GM23338 (cell line): ENCODE results near the gene CDC42BPB. TPM values are rescaled to one million over a fixed set of nuclear protein-coding genes. Genes with fewer than 3 reads are reported as not detected.

Source experiments
- ATAC-seq: fragments of 200-7000 bp; cut with Tn5 transposase; 3 replicates; pipeline ENCODE4 v1.9.1; 2020
- DNase-seq: peaks from one replicate; pipeline ENCODE4 v3.0.0-alpha.2; 2015; ENCODE audit warnings: low spot score
- H2AFZ ChIP-seq: fragments of 200-600 bp; sonication (generic); 2 replicates; pipeline ENCODE4 v1.8.0; 2016; ENCODE audit warnings: antibody characterized with exemption, mild to moderate bottlenecking, moderate library complexity
- H3F3A ChIP-seq: fragments of 200-600 bp; sonication (generic); replicated peaks from 2 replicates; pipeline ENCODE4 v1.8.0; 2017; ENCODE audit warnings: antibody characterized with exemption, mixed run types, low read depth
- H3K27ac ChIP-seq: fragments of 200-600 bp; sonication (generic); 2 replicates; pipeline ENCODE4 v1.6.1; 2016; ENCODE audit warnings: low read depth
- H3K27me3 ChIP-seq: fragments of 200-600 bp; sonication (generic); 2 replicates; pipeline ENCODE4 v1.8.0; 2016; ENCODE audit warnings: mild to moderate bottlenecking, mixed run types, moderate library complexity; ENCODE audit not compliant: insufficient read depth
- H3K36me3 ChIP-seq: fragments of 200-600 bp; sonication (generic); 2 replicates; pipeline ENCODE4 v1.8.0; 2016; ENCODE audit warnings: mild to moderate bottlenecking; ENCODE audit not compliant: insufficient read depth
- H3K4me1 ChIP-seq: fragments of 200-600 bp; sonication (generic); 2 replicates; pipeline ENCODE4 v1.8.0; 2016; ENCODE audit warnings: mild to moderate bottlenecking, moderate library complexity; ENCODE audit not compliant: insufficient read depth
- H3K4me2 ChIP-seq: fragments of 200-600 bp; sonication (generic); 2 replicates; pipeline ENCODE4 v1.7.1; 2017; ENCODE audit warnings: mixed run types
- H3K4me3 ChIP-seq: fragments of 200-600 bp; sonication (generic); 2 replicates; pipeline ENCODE4 v1.6.1; 2016; ENCODE audit warnings: mixed run types
- H3K79me2 ChIP-seq: fragments of 200-600 bp; sonication (generic); replicated peaks from 2 replicates; pipeline ENCODE4 v1.8.0; 2017; ENCODE audit warnings: mild to moderate bottlenecking; ENCODE audit not compliant: insufficient read depth
- H3K9me2 ChIP-seq: fragments of 200-600 bp; sonication (generic); 2 replicates; pipeline ENCODE4 v1.8.0; 2017; ENCODE audit not compliant: insufficient read depth
- H4K20me1 ChIP-seq: fragments of 200-600 bp; sonication (generic); replicated peaks from 2 replicates; pipeline ENCODE4 v1.8.0; 2017; ENCODE audit warnings: mild to moderate bottlenecking; ENCODE audit not compliant: insufficient read depth
- H3K27ac Mint-ChIP-seq: 2 replicates; pipeline ENCODE4 v1.8.0; 2020; ENCODE audit warnings: inconsistent platforms, mild to moderate bottlenecking, moderate library complexity, mixed read lengths
- H3K27me3 Mint-ChIP-seq: 3 replicates; pipeline ENCODE4 v1.8.0; 2022; ENCODE audit warnings: low read depth, mild to moderate bottlenecking, moderate library complexity, mixed read lengths, inconsistent platforms; ENCODE audit not compliant: insufficient read depth, poor library complexity
- H3K36me3 Mint-ChIP-seq: 3 replicates; pipeline ENCODE4 v1.8.0; 2021; ENCODE audit warnings: low read depth, mild to moderate bottlenecking, inconsistent platforms, moderate library complexity, mixed read lengths
- H3K4me1 Mint-ChIP-seq: 3 replicates; pipeline ENCODE4 v1.8.0; 2020; ENCODE audit warnings: mild to moderate bottlenecking, inconsistent platforms, mixed read lengths
- H3K4me3 Mint-ChIP-seq: 3 replicates; pipeline ENCODE4 v1.8.0; 2021; ENCODE audit warnings: moderate library complexity, mild to moderate bottlenecking, inconsistent platforms, mixed read lengths
- H3K9me3 Mint-ChIP-seq: 3 replicates; pipeline ENCODE4 v1.8.0; 2020; ENCODE audit warnings: moderate library complexity, mild to moderate bottlenecking, inconsistent platforms, mixed read lengths
- CREB1 ChIP-seq: fragments of 250-450 bp; sonication (Bioruptor Pico); IDR thresholded peaks from 2 replicates; pipeline ENCODE4 v1.5.0; 2020; ENCODE audit warnings: low read depth, mild to moderate bottlenecking, moderate library complexity
- EZH2phosphoT487 ChIP-seq: fragments of 200-600 bp; sonication (generic); IDR thresholded peaks from one replicate; pipeline ENCODE4 v1.8.1; 2018; ENCODE audit warnings: antibody characterized with exemption; ENCODE audit not compliant: unreplicated experiment
- STAT1 ChIP-seq: IDR thresholded peaks from one replicate; pipeline ENCODE4 v1.6.1; 2016; ENCODE audit warnings: antibody characterized with exemption; ENCODE audit not compliant: unreplicated experiment
- ZNF114 ChIP-seq: fragments of 250-450 bp; sonication (Bioruptor Pico); IDR thresholded peaks from 2 replicates; pipeline ENCODE4 v1.5.0; 2020; ENCODE audit warnings: mild to moderate bottlenecking, moderate library complexity
- ZNF331 ChIP-seq: fragments of 250-450 bp; sonication (Bioruptor Pico); IDR thresholded peaks from 2 replicates; pipeline ENCODE4 v1.5.0; 2020; ENCODE audit warnings: low read depth, mild to moderate bottlenecking, moderate library complexity
- ZNF462 ChIP-seq: fragments of 250-450 bp; sonication (Bioruptor Pico); IDR thresholded peaks from 2 replicates; pipeline ENCODE4 v1.5.0; 2020; ENCODE audit warnings: mild to moderate bottlenecking, moderate library complexity
- polyA plus RNA-seq: library from polyadenylated mRNA; unstranded; fragments of >200 nt; fragmentation: Nextera tagmentation; extraction: Ambion mirVana; gene quantifications from 2 replicates; pipeline ENCODE4 v1.2.1, GENCODE V29; 2016
- total RNA-seq: library from RNA; depleted of rRNA; stranded (reverse); fragments of >200 nt; shearing (Covaris generic); gene quantifications from 2 replicates; pipeline ENCODE4 v1.2.3, GENCODE V29; 2014
- TF ChIP-seq, protein P1 (sequence below): IDR thresholded peaks from one replicate; pipeline ENCODE4 v1.6.1; 2018; ENCODE audit warnings: antibody characterized with exemption; ENCODE audit not compliant: unreplicated experiment

Gene CDC42BPB
- total and polyA plus RNA-seq, 2 experiments from 2014 or later: 12.3 to 127 TPM

DNA sequence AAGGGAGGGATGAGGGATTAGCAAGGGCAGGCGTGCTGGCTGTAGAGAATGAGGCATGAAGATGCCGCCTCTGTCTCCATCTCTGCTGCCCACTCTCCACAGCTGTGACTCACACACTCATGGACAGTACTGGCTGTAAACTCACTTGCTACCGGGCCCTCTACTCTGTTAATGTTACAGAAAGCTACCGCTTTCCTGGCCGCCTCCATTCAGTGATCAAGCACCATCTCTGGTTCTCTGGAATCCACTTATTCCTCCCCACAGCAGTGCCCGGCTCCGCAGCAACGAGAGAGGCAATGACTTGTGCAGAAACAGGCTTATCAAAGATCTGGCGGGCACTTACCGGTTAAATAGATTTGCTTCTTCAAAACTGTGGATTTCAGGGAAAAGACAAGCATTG, 100.1 kb downstream of the CDC42BPB start (continued):
- TF ChIP-seq, protein P1, sequence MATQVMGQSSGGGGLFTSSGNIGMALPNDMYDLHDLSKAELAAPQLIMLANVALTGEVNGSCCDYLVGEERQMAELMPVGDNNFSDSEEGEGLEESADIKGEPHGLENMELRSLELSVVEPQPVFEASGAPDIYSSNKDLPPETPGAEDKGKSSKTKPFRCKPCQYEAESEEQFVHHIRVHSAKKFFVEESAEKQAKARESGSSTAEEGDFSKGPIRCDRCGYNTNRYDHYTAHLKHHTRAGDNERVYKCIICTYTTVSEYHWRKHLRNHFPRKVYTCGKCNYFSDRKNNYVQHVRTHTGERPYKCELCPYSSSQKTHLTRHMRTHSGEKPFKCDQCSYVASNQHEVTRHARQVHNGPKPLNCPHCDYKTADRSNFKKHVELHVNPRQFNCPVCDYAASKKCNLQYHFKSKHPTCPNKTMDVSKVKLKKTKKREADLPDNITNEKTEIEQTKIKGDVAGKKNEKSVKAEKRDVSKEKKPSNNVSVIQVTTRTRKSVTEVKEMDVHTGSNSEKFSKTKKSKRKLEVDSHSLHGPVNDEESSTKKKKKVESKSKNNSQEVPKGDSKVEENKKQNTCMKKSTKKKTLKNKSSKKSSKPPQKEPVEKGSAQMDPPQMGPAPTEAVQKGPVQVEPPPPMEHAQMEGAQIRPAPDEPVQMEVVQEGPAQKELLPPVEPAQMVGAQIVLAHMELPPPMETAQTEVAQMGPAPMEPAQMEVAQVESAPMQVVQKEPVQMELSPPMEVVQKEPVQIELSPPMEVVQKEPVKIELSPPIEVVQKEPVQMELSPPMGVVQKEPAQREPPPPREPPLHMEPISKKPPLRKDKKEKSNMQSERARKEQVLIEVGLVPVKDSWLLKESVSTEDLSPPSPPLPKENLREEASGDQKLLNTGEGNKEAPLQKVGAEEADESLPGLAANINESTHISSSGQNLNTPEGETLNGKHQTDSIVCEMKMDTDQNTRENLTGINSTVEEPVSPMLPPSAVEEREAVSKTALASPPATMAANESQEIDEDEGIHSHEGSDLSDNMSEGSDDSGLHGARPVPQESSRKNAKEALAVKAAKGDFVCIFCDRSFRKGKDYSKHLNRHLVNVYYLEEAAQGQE: no peak
- TF ChIP-seq EZH2phosphoT487 (no peak), CREB1 (CRISPR knock-in tag) (no peak)

DNA sequence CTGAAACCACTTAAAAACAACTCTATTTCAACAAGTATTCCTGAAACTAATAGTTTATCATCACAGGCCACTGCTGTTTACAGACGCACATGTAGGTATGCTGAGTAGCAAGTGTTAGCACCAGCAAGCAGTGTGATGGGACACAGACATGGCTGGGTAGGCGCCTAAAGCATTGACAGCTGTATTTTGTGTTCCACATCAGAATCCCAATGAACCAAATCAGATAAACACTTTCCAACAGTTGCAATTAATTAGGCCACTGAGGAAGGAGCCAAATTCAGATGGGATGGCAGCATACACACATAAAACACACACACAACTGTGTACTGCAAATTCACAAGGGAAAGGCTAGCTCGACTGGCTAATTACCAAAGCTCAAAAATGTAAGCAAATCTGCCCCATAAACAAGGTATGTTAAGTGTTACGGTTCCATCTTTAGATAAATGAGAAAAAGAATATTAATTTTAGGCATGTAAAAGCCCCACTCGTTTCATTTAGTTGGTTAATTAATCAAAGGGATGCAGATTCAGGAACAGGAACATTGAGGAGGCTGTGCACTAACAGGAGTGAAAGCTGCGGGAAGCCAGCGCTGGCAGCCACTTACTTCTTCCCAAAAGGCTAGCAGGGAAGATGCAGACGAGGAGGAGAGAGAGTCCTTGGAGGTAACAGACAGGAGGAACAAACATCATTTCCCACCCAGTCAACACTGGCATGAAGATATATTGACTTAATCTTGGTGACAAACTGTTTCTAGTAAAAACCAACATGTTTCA, 101.5 kb downstream of the CDC42BPB start:
- no peak overlapping the region for H3K4me3 Mint-ChIP-seq
- TF ChIP-seq STAT1 (no peak), ZNF114 (CRISPR knock-in tag) (no peak), EZH2phosphoT487 (no peak), ZNF462 (CRISPR knock-in tag) (no peak), ZNF331 (no peak)
- TF ChIP-seq, protein P1: no peak
- Histone ChIP-seq H3K27me3 (no peaks in the 10 kb centered on the region), H4K20me1 (no peaks in the 10 kb centered on the region; the same call in none of the 2 replicates), H3K36me3 (peaks cover 17% of the 10 kb centered on the region), H3K4me2 (no peak overlapping the region), H3K4me1 (no peaks in the 10 kb centered on the region), H3K27ac (no peak overlapping the region), H3K4me3 (no peak overlapping the region), H3K9me2 (no peaks in the 10 kb centered on the region), H3F3A (no peaks in the 10 kb centered on the region), H2AFZ (no peak overlapping the region), H3K79me2 (no peaks in the 10 kb centered on the region)
- H3K27me3 Mint-ChIP-seq: peaks cover 3% of the 10 kb centered on the region
- H3K4me1 Mint-ChIP-seq: no peaks in the 10 kb centered on the region
- ATAC-seq (no peak), DNase-seq (no peak)
- H3K9me3 Mint-ChIP-seq: no peaks in the 10 kb centered on the region
- H3K36me3 Mint-ChIP-seq: peaks cover 72% of the 10 kb centered on the region
- H3K27ac Mint-ChIP-seq: no peak overlapping the region
